AG04450 (cell line): Measurements from ENCODE around the gene ATP2B1. TPM values are rescaled to one million over a fixed set of nuclear protein-coding genes. Genes with fewer than 3 reads are reported as not detected.

ENCODE experiments used
- CTCF ChIA-PET: fragments of 300-600, 350-600 bp; formaldehyde crosslinking; extraction: SDS; loops from one replicate; lab custom pipeline; 2022; ENCODE audit warnings: antibody characterized with exemption, inconsistent platforms; lab: Charles Lee
- POLR2A ChIA-PET: fragments of 350-600 bp; formaldehyde crosslinking; extraction: SDS; loops from one replicate; lab custom pipeline; 2021; ENCODE audit warnings: antibody characterized with exemption, inconsistent platforms; lab: Yijun Ruan, JAX
- DNase-seq: peaks from one replicate; pipeline ENCODE4 v3.0.0-alpha.2; 2011; ENCODE audit warnings: low read depth, low spot score
- H3K27ac ChIP-seq: one replicate; pipeline ENCODE4 v1.5.1; 2012; ENCODE audit warnings: low read depth, low read length, control low read depth
- H3K27me3 ChIP-seq: one replicate; pipeline ENCODE4 v1.6.0; 2012; ENCODE audit warnings: low read length; ENCODE audit not compliant: control insufficient read depth, insufficient read depth
- H3K4me3 ChIP-seq: 2 replicates; pipeline ENCODE4 v1.5.1; 2011; ENCODE audit warnings: mild to moderate bottlenecking, low read depth, low read length, control low read depth
- H3K9me3 ChIP-seq: 2 replicates; pipeline ENCODE4 v1.5.1; 2012; ENCODE audit warnings: low read length; ENCODE audit not compliant: control insufficient read depth, insufficient read depth
- polyA plus RNA-seq: library from polyadenylated mRNA; depleted of rRNA; stranded (reverse); fragments of >200 nt; gene quantifications from 2 replicates; pipeline ENCODE4 v1.2.3, GENCODE V29; 2011
- TF ChIP-seq, protein P1 (sequence below): IDR thresholded peaks from 2 replicates; pipeline ENCODE4 v1.5.1; 2011; ENCODE audit warnings: low read depth, low read length, control low read depth, inconsistent platforms

The ATP2B1 gene
- polyA plus RNA-seq, 1 experiment: 42.7 TPM

DNA sequence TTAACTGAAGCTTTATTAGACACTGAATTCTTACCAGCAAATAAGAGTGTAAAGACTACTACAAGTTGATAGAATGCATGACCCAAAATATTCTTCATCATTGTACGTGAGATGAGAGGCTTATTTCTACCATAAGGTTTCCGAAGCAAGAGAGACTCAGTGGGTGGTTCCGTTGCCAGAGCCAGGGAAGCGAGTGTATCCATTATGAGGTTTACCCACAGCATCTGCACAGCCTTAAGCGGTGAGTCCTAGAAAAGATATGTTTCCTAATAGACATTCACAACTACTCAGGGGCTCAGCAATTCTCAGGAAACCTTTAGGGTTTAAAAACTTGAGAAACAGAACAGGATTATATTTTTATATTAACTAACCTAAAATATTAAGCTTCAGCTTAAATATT is 105.0 kb downstream of the ATP2B1 start:
- Histone ChIP-seq H3K27ac (no peak overlapping the region), H3K4me3 (no peak overlapping the region), H3K27me3 (no peaks in the 10 kb centered on the region), H3K9me3 (no peaks in the 10 kb centered on the region)
- TF ChIP-seq, protein P1, sequence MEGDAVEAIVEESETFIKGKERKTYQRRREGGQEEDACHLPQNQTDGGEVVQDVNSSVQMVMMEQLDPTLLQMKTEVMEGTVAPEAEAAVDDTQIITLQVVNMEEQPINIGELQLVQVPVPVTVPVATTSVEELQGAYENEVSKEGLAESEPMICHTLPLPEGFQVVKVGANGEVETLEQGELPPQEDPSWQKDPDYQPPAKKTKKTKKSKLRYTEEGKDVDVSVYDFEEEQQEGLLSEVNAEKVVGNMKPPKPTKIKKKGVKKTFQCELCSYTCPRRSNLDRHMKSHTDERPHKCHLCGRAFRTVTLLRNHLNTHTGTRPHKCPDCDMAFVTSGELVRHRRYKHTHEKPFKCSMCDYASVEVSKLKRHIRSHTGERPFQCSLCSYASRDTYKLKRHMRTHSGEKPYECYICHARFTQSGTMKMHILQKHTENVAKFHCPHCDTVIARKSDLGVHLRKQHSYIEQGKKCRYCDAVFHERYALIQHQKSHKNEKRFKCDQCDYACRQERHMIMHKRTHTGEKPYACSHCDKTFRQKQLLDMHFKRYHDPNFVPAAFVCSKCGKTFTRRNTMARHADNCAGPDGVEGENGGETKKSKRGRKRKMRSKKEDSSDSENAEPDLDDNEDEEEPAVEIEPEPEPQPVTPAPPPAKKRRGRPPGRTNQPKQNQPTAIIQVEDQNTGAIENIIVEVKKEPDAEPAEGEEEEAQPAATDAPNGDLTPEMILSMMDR: no peak
- no peak for DNase-seq
- CTCF ChIA-PET: no interaction called here
- POLR2A ChIA-PET: no interaction called here

DNA sequence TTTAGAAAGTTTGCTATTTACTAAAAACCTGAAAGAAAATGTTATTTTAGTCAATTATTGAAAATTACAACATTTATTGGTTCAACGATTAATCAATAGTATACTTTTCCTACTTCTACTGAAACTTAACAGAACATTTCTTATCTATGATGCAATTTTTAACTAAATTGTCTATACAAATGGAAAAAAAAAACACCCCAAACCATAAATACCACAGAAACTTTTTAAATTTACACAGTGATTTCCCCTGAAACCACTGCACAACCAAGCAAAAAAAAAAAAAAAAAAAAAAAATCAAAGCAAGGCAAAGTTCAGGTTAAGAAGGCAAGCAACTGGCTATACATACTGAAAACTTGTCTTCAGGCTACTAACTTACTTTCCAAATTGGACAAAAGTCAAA is 110.9 kb downstream of the ATP2B1 start:
- no peak overlapping the region for H3K4me3 ChIP-seq
- TF ChIP-seq, protein P1: no peak
- H3K9me3 ChIP-seq: no peaks in the 10 kb centered on the region
- DNase-seq: no peak
- H3K27ac ChIP-seq: no peak overlapping the region
- POLR2A ChIA-PET: no interaction called here
- CTCF ChIA-PET: interaction anchor here (0.7 kb wide), 1 partner anchor 952 kb away, joined by 8 read pairs; no protein-coding TSS in a partner anchor
- no peaks in the 10 kb centered on the region for H3K27me3 ChIP-seq

DNA sequence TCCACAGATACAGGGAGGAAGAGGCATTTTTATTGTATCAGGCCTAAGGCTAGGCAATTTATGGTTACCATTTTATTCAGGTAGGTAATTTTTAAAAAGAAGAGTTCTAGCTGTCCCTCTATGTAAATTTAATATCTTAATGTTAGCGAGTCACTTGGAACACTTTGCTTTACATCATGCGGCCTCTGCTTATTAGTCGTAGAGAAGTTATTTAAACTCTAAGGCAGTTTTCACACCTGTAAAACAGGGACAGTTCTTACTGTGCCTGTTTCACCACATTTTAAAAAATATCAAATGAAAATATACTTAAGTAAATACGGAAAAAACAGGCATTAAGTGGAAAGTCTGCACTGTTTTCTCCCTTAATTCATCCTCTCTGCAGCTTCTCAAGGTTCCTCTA is 111.4 kb downstream of the ATP2B1 start:
- CTCF ChIA-PET: no interaction called here
- POLR2A ChIA-PET: no interaction called here
- TF ChIP-seq, protein P1: no peak
- Histone ChIP-seq H3K4me3 (no peak overlapping the region), H3K9me3 (no peaks in the 10 kb centered on the region), H3K27me3 (no peaks in the 10 kb centered on the region), H3K27ac (no peak overlapping the region)
- DNase-seq: no peak

DNA sequence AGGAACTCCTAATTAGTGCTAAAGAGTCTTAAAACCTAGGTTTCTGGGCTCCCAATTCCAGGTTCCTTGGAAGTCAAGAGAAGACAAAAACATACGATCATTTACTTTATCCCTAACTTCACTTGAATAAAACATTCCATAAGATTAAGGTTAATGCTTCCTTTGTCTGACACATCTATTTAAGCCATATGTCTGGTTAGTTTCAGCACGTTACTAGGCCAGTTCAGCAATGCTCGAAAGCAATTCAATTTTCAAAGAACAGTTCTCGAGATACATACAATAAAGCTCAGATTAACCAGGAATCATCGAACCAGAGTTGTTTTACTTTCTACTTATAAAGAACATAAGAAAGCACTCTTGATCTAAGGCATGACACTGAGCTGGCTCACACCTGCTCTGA is 114.8 kb downstream of the ATP2B1 start:
- H3K27me3 ChIP-seq: no peaks in the 10 kb centered on the region
- no peak overlapping the region for H3K4me3 ChIP-seq
- ChIA-PET CTCF (interaction anchor here (0.7 to 1.5 kb wide), 2 partner anchors 50 to 123 kb away, joined by 3 read pairs; no protein-coding TSS in a partner anchor), POLR2A (no interaction called here)
- H3K9me3 ChIP-seq: no peaks in the 10 kb centered on the region
- no peak for DNase-seq
- TF ChIP-seq, protein P1: no peak
- H3K27ac ChIP-seq: no peak overlapping the region

DNA sequence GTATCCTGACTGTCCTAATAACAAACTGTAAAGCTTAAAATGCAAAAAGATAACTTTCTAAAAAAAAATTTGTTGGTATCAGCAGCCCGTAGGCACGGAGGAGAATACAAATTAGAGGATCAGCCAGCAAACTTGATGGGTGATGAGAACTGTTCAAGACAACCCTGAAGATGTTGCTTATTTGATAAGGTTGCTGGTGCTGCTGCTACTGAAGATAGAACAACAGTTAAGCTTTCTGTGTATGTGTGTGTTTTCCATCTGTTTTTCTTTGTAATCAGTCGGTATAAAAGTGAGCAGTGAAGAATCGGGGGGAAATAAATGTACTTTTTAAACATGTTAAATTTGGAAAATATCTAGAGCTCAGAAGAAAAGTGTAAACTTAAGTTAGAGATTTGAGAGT is 115.4 kb downstream of the ATP2B1 start:
- TF ChIP-seq, protein P1: no peak
- CTCF ChIA-PET: interaction anchor here (0.6 to 1.5 kb wide), 3 partner anchors 12 to 123 kb away, joined by 3 read pairs; no protein-coding TSS in a partner anchor
- Histone ChIP-seq H3K4me3 (no peak overlapping the region), H3K27ac (no peak overlapping the region), H3K9me3 (no peaks in the 10 kb centered on the region), H3K27me3 (no peaks in the 10 kb centered on the region)
- DNase-seq: no peak
- POLR2A ChIA-PET: no interaction called here
